ENCODE results near the gene RELN. TPM values are rescaled to one million over a fixed set of nuclear protein-coding genes. Genes with fewer than 3 reads are reported as not detected.

The RELN gene
- total and polyA plus RNA-seq, 8 donors = 3.6 to 20.1 (median 15.3) TPM

DNA sequence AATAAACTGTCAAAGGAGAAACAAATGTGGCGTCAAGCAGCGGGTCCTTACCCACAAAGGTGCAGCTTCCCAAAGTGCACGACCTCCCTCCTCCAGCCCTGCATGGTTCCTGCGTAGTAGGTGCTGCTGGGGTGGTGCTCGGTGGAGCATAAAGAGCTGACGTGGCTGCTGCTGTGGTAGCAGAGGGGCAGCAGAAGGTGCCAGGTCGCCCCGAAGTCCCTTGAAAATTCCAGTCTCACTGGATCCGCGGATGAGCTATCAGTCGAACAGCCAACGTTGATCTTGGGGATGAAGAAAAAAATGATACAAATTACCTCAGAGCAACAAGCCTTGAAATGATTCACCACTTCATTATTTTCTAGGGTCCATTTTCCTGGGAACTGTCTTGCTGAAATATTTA lies 438.4 kb downstream of the RELN start:
- no peaks in the 10 kb centered on the region for H3K36me3 ChIP-seq
- H3K4me1 ChIP-seq = no peaks in the 10 kb centered on the region
- no peak overlapping the region for H3K4me3 ChIP-seq
- DNase-seq (no peak), ATAC-seq (no peak)
- intact Hi-C loops (cut with DNase I) = no loop called here
- H3K9me3 ChIP-seq = no peaks in the 10 kb centered on the region
- H3K27ac ChIP-seq = no peak overlapping the region
- H3K27me3 ChIP-seq = no peaks in the 10 kb centered on the region
- TF ChIP-seq, protein P1, sequence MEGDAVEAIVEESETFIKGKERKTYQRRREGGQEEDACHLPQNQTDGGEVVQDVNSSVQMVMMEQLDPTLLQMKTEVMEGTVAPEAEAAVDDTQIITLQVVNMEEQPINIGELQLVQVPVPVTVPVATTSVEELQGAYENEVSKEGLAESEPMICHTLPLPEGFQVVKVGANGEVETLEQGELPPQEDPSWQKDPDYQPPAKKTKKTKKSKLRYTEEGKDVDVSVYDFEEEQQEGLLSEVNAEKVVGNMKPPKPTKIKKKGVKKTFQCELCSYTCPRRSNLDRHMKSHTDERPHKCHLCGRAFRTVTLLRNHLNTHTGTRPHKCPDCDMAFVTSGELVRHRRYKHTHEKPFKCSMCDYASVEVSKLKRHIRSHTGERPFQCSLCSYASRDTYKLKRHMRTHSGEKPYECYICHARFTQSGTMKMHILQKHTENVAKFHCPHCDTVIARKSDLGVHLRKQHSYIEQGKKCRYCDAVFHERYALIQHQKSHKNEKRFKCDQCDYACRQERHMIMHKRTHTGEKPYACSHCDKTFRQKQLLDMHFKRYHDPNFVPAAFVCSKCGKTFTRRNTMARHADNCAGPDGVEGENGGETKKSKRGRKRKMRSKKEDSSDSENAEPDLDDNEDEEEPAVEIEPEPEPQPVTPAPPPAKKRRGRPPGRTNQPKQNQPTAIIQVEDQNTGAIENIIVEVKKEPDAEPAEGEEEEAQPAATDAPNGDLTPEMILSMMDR (IDR thresholded peaks at IDR 0.05) = no peak

- Histone ChIP-seq H3K4me3 (no peak overlapping the region), H3K27ac (no peak overlapping the region), H3K9me3 (no peaks in the 10 kb centered on the region), H3K36me3 (no peaks in the 10 kb centered on the region), H3K4me1 (no peaks in the 10 kb centered on the region), H3K27me3 (no peaks in the 10 kb centered on the region)
- DNase-seq (no peak), ATAC-seq (no peak)
- intact Hi-C loops (cut with DNase I) = no loop called here
- TF ChIP-seq, protein P1 (IDR thresholded peaks at IDR 0.05) = no peak
Measured at GRCh38 chr7:103549786-103550185, 439.7 kb downstream of the RELN start.

DNA sequence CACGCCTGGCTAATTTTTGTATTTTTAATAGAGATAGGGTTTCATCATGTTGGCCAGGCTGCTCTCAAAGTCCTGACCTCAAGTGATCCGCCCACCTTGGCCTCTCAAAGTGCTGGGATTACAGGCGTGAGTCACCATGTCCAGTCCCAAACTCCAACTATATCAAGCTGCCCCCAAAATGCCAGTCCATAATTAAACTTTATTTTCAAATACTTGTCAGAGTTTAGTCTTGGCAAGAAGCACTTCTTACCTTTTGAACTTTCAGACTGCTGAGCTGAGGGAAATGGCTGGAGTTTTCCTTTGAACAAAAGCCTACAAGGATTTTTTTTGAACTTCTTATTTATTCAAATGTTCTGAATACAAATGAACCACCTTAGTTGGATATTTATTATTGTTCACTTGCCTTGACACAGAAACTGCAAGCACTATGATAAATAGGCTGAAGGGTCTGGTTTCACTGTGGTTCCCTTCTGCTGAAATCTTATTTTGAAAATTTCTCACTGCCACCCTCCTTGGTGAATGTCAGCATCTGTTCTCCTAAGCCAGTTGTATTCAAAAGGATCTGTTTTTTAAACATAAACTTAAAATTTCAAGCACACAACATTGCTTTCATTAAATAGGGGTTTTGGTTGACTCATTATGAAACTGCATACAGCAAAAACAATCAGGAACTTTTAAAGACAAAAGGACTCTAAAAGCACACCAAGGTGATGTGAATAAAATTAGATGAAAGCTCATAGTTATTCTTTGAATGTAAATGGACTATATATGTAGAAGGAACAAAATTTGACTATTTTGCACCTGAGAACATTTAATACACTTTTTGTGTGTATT lies 441.8 kb downstream of the RELN start:
- DNase-seq (no peak), ATAC-seq (no peak)
- intact Hi-C loops (cut with DNase I) = no loop called here
- H3K27ac ChIP-seq = no peak overlapping the region
- no peaks in the 10 kb centered on the region for H3K4me1 ChIP-seq
- no peak overlapping the region for H3K4me3 ChIP-seq
- TF ChIP-seq, protein P1 (IDR thresholded peaks at IDR 0.05) = no peak
- H3K27me3 ChIP-seq = no peaks in the 10 kb centered on the region
- H3K9me3 ChIP-seq = no peaks in the 10 kb centered on the region
- no peaks in the 10 kb centered on the region for H3K36me3 ChIP-seq

- ATAC-seq (no peak), DNase-seq (no peak)
- Histone ChIP-seq H3K9me3 (no peaks in the 10 kb centered on the region), H3K27me3 (no peaks in the 10 kb centered on the region), H3K4me1 (no peaks in the 10 kb centered on the region), H3K36me3 (no peaks in the 10 kb centered on the region), H3K4me3 (no peak overlapping the region), H3K27ac (no peak overlapping the region)
- intact Hi-C loops (cut with DNase I) = no loop called here
- TF ChIP-seq, protein P1 (IDR thresholded peaks at IDR 0.05) = no peak
Measured at GRCh38 chr7:103542470-103542869, 447.0 kb downstream of the RELN start.

DNA sequence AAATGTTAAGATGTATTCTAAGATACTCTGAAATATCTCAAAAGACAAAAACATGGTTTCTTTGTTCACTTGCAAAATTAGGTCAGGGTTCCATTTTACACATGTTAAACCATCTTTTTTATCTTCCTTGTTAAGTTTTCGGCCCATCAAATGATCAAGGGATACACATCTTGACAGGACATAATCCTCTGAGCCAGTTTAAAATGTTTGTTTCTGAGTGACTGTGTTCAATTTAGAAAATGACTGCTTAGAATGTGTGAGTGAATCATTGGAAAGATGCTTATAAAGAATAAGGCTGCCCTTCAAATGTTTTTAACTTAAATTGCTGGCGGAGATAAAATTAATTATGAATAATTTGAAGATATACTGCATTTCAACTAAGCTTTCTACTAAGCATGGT lies 447.5 kb downstream of the RELN start:
- Histone ChIP-seq H3K9me3 (no peaks in the 10 kb centered on the region), H3K27me3 (no peaks in the 10 kb centered on the region), H3K27ac (no peak overlapping the region), H3K36me3 (no peaks in the 10 kb centered on the region), H3K4me3 (no peak overlapping the region), H3K4me1 (no peaks in the 10 kb centered on the region)
- TF ChIP-seq, protein P1 (IDR thresholded peaks at IDR 0.05) = no peak
- ATAC-seq = no peak
- no peak for DNase-seq
- intact Hi-C loops (cut with DNase I) = no loop called here

Measured in left lung (tissue), 10 donors.